Measurements from ENCODE around the gene DNAJB8.

DNAJB8 gene

GRCh38 chr3:128432301-128432970 is 34.3 kb downstream of the DNAJB8 start:
- no peak for TF ChIP-seq CTCF (IDR thresholded peaks at IDR 0.05; ENCODE audit: low read depth, low read length, missing control alignments)
- H3K4me3 ChIP-seq (ENCODE audit: low read depth, low read length), result peak overlapping the region; percentile 20
- no peak for DNase-seq (ENCODE audit: low read depth)
- in situ Hi-C loops (cut with HindIII; ENCODE audit: low sequenced_read_pairs), result no loop called here

- TF ChIP-seq CTCF (IDR thresholded peaks at IDR 0.05; ENCODE audit: low read depth, low read length, missing control alignments), result no peak
- no peak overlapping the region for H3K4me3 ChIP-seq (ENCODE audit: low read depth, low read length)
- in situ Hi-C loops (cut with HindIII; ENCODE audit: low sequenced_read_pairs), result no loop called here
Observed at GRCh38 chr3:128431803-128432300, 34.8 kb downstream of the DNAJB8 start.

GRCh38 chr3:128430731-128431130 is 36.0 kb downstream of the DNAJB8 start:
- no peak for TF ChIP-seq CTCF (IDR thresholded peaks at IDR 0.05; ENCODE audit: low read depth, low read length, missing control alignments)
- in situ Hi-C loops (cut with HindIII; ENCODE audit: low sequenced_read_pairs), result no loop called here
- no peak for DNase-seq (ENCODE audit: low read depth)
- no peak overlapping the region for H3K4me3 ChIP-seq (ENCODE audit: low read depth, low read length)

More at GRCh38 chr3:128431803-128432300, 34.8 kb downstream of the DNAJB8 start:
- no peak for DNase-seq (ENCODE audit: low read depth)

GRCh38 chr3:128430301-128430700 is 36.4 kb downstream of the DNAJB8 start:
- no peak for DNase-seq (ENCODE audit: low read depth)
- in situ Hi-C loops (cut with HindIII; ENCODE audit: low sequenced_read_pairs), result no loop called here
- no peak for TF ChIP-seq CTCF (IDR thresholded peaks at IDR 0.05; ENCODE audit: low read depth, low read length, missing control alignments)
- no peak overlapping the region for H3K4me3 ChIP-seq (ENCODE audit: low read depth, low read length)

- no peak for TF ChIP-seq CTCF (IDR thresholded peaks at IDR 0.05; ENCODE audit: low read depth, low read length, missing control alignments)
- DNase-seq (ENCODE audit: low read depth), result no peak
- H3K4me3 ChIP-seq (ENCODE audit: low read depth, low read length), result no peak overlapping the region
- in situ Hi-C loops (cut with HindIII; ENCODE audit: low sequenced_read_pairs), result no loop called here
Observed at GRCh38 chr3:128429751-128430150, 36.9 kb downstream of the DNAJB8 start.

- H3K4me3 ChIP-seq (ENCODE audit: low read depth, low read length), result no peak overlapping the region
- in situ Hi-C loops (cut with HindIII; ENCODE audit: low sequenced_read_pairs), result no loop called here
- no peak for TF ChIP-seq CTCF (IDR thresholded peaks at IDR 0.05; ENCODE audit: low read depth, low read length, missing control alignments)
- DNase-seq (ENCODE audit: low read depth), result no peak
Observed at GRCh38 chr3:128429275-128429674, 37.4 kb downstream of the DNAJB8 start.
